ENCODE measurements around the gene EPHB1. TPM values are rescaled to one million over a fixed set of nuclear protein-coding genes. Genes with fewer than 3 reads are reported as not detected.

EPHB1 gene
- total RNA-seq, 1 donor from 2014 or later: 13.7 TPM

GRCh38 chr3:135170732-135171131 is 375.7 kb downstream of the EPHB1 start:
- Mint-ChIP-seq H3K27ac (ENCODE audit: unreplicated experiment) (no peak overlapping the region), H3K4me3 (no peak overlapping the region), H3K4me1 (peaks cover 8% of the 10 kb centered on the region), H3K36me3 (ENCODE audit: low read depth) (peaks cover 3% of the 10 kb centered on the region), H3K27me3 (ENCODE audit: low read depth) (no peaks in the 10 kb centered on the region), H3K9me3 (peaks cover 4% of the 10 kb centered on the region)
- TF ChIP-seq CTCF (conservative IDR thresholded peaks at IDR 0.05): no peak
- no peak for DNase-seq (ENCODE audit: low read depth, low spot score)

- Mint-ChIP-seq H3K36me3 (ENCODE audit: low read depth) (peaks cover 3% of the 10 kb centered on the region), H3K9me3 (peaks cover 4% of the 10 kb centered on the region), H3K27ac (ENCODE audit: unreplicated experiment) (no peak overlapping the region), H3K27me3 (ENCODE audit: low read depth) (no peaks in the 10 kb centered on the region), H3K4me3 (no peak overlapping the region), H3K4me1 (peaks cover 7% of the 10 kb centered on the region)
- no peak for DNase-seq (ENCODE audit: low read depth, low spot score)
- TF ChIP-seq CTCF (conservative IDR thresholded peaks at IDR 0.05): no peak
These were observed 377.3 kb downstream of the EPHB1 start for GRCh38 chr3:135172191-135172869.

- H3K4me1 Mint-ChIP-seq: no peaks in the 10 kb centered on the region
- H3K27ac Mint-ChIP-seq (ENCODE audit: unreplicated experiment): no peak overlapping the region
- no peaks in the 10 kb centered on the region for H3K27me3 Mint-ChIP-seq (ENCODE audit: low read depth)
- H3K9me3 Mint-ChIP-seq: peaks cover 4% of the 10 kb centered on the region
- peaks cover 1% of the 10 kb centered on the region for H3K36me3 Mint-ChIP-seq (ENCODE audit: low read depth)
- no peak for TF ChIP-seq CTCF (conservative IDR thresholded peaks at IDR 0.05)
- DNase-seq (ENCODE audit: low read depth, low spot score): no peak
- H3K4me3 Mint-ChIP-seq: no peak overlapping the region
These were observed 380.7 kb downstream of the EPHB1 start for GRCh38 chr3:135175728-135176277.

- no peak overlapping the region for H3K4me3 Mint-ChIP-seq
These were observed 381.8 kb downstream of the EPHB1 start for GRCh38 chr3:135176881-135177280.

GRCh38 chr3:135178566-135178965 is 383.5 kb downstream of the EPHB1 start:
- H3K36me3 Mint-ChIP-seq (ENCODE audit: low read depth): peaks cover 5% of the 10 kb centered on the region
- H3K4me1 Mint-ChIP-seq: peaks cover 18% of the 10 kb centered on the region
- TF ChIP-seq CTCF (conservative IDR thresholded peaks at IDR 0.05): no peak
- H3K27me3 Mint-ChIP-seq (ENCODE audit: low read depth): no peaks in the 10 kb centered on the region
- H3K4me3 Mint-ChIP-seq: no peak overlapping the region
- H3K27ac Mint-ChIP-seq (ENCODE audit: unreplicated experiment): no peak overlapping the region
- peaks cover 2% of the 10 kb centered on the region for H3K9me3 Mint-ChIP-seq
- DNase-seq (ENCODE audit: low read depth, low spot score): no peak

More at GRCh38 chr3:135176881-135177280, 381.8 kb downstream of the EPHB1 start:
- TF ChIP-seq CTCF (conservative IDR thresholded peaks at IDR 0.05): no peak
- Mint-ChIP-seq H3K27ac (ENCODE audit: unreplicated experiment) (no peak overlapping the region), H3K27me3 (ENCODE audit: low read depth) (no peaks in the 10 kb centered on the region), H3K36me3 (ENCODE audit: low read depth) (peaks cover 2% of the 10 kb centered on the region), H3K9me3 (peaks cover 4% of the 10 kb centered on the region), H3K4me1 (peaks cover 1% of the 10 kb centered on the region)
- DNase-seq (ENCODE audit: low read depth, low spot score): no peak

Data from neural crest cell (in vitro differentiated cells).